Measurements from ENCODE around the gene FZD1. TPM values are rescaled to one million over a fixed set of nuclear protein-coding genes. Genes with fewer than 3 reads are reported as not detected.

Gene FZD1
- total and polyA plus RNA-seq, 4 donors, result 4.1 to 55.8 (median 11.7) TPM

DNA sequence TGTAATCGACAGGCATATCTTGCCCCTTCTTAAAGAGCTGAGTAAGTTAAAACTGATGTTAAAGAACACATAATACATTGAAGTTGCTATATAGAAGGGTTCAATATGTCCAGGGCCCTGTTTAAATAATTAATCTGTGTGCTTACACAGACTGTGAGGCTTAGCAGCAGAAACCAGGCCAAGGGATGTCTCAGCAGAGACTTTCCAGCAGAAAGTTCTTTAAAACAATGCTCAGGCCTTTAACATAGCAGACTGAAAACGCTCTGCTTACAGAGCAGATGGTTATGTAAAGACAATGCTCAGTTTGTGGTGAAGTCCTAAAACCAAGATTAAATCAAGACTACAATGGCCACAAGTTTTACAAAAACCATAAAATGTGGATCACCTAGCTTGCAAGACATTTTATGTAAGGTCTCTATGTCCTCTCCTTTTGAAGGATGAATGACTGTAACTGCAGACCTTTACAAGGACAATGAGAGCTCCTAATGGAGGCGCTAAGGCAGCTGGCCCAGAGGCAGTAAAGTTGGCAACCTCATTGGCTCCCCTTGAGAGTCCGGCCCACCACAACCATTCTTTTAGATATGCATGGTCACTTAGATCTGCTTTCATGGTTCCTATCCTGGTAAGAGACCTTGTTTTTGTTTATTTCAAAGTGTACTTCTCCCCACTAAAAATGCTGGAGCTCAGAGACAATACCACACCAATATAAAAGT is 56.3 kb downstream of the FZD1 start:
- Histone ChIP-seq H3K9me3 (ENCODE audit: control insufficient read depth in 4 of 4, insufficient read depth in 3 of 4, low read length in 3 of 4) (no peaks in the 10 kb centered on the region), H3K27me3 (ENCODE audit: control insufficient read depth in 3 of 3, insufficient read depth in 3 of 3, low read length in 2 of 3) (no peaks in the 10 kb centered on the region), H3K36me3 (ENCODE audit: control insufficient read depth in 4 of 4, insufficient read depth in 4 of 4, low read length in 4 of 4) (no peaks in the 10 kb centered on the region), H3K4me3 (no peak overlapping the region), H3K4me1 (ENCODE audit: control insufficient read depth in 5 of 5, insufficient read depth in 5 of 5, low read length in 5 of 5) (peaks cover 0 to 2% (median 0%) of the 10 kb centered on the region in 5 donors), H3K27ac (ENCODE audit: low read depth in 1 of 2, low read length in 1 of 2) (no peak overlapping the region), H3K9ac (ENCODE audit: insufficient read depth in 1 of 2, low read length in 2 of 2) (no peak overlapping the region)
- TF ChIP-seq, protein P1, sequence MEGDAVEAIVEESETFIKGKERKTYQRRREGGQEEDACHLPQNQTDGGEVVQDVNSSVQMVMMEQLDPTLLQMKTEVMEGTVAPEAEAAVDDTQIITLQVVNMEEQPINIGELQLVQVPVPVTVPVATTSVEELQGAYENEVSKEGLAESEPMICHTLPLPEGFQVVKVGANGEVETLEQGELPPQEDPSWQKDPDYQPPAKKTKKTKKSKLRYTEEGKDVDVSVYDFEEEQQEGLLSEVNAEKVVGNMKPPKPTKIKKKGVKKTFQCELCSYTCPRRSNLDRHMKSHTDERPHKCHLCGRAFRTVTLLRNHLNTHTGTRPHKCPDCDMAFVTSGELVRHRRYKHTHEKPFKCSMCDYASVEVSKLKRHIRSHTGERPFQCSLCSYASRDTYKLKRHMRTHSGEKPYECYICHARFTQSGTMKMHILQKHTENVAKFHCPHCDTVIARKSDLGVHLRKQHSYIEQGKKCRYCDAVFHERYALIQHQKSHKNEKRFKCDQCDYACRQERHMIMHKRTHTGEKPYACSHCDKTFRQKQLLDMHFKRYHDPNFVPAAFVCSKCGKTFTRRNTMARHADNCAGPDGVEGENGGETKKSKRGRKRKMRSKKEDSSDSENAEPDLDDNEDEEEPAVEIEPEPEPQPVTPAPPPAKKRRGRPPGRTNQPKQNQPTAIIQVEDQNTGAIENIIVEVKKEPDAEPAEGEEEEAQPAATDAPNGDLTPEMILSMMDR (IDR thresholded peaks at IDR 0.05; ENCODE audit: control extremely low read depth, extremely low read depth), result no peak
- 90 to 93% methylated on average over 4 of the region's 4 CpGs for WGBS, 2 donors
- DNase-seq (no peak), ATAC-seq (ENCODE audit: insufficient read depth, low FRiP score) (no peak)
